ENCODE measurements around the gene LRMDA.
A peak's percentile ranks its signal among the peaks of the same experiment; 100 is the strongest.

- TF ChIP-seq POLR2A (IDR thresholded peaks at IDR 0.05) (peak; percentile 30), EP300 (IDR thresholded peaks at IDR 0.05; ENCODE audit: low read depth) (no peak)
- TF ChIP-seq, protein P1, sequence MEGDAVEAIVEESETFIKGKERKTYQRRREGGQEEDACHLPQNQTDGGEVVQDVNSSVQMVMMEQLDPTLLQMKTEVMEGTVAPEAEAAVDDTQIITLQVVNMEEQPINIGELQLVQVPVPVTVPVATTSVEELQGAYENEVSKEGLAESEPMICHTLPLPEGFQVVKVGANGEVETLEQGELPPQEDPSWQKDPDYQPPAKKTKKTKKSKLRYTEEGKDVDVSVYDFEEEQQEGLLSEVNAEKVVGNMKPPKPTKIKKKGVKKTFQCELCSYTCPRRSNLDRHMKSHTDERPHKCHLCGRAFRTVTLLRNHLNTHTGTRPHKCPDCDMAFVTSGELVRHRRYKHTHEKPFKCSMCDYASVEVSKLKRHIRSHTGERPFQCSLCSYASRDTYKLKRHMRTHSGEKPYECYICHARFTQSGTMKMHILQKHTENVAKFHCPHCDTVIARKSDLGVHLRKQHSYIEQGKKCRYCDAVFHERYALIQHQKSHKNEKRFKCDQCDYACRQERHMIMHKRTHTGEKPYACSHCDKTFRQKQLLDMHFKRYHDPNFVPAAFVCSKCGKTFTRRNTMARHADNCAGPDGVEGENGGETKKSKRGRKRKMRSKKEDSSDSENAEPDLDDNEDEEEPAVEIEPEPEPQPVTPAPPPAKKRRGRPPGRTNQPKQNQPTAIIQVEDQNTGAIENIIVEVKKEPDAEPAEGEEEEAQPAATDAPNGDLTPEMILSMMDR (IDR thresholded peaks at IDR 0.05) = no peak
These were observed 35.3 kb upstream of the LRMDA start for GRCh38 chr10:75395932-75396630.

All from transverse colon (tissue), 3 donors.